Activated naive CD8-positive, alpha-beta T cell (primary cell): Measurements from ENCODE around the gene XRCC1.
"Not testable (repeated sequence)": the region's sequence is repeated elsewhere in the genome, so short reads cannot be mapped to it uniquely, and the experiment has no call there.

Experiments
- H3K27ac Mint-ChIP-seq: one replicate; pipeline ENCODE4 v1.8.0; 2021; ENCODE audit warnings: mixed read lengths
- H3K27me3 Mint-ChIP-seq: one replicate; pipeline ENCODE4 v1.8.0; 2021; ENCODE audit warnings: mixed read lengths
- H3K36me3 Mint-ChIP-seq: one replicate; pipeline ENCODE4 v1.8.0; 2021; ENCODE audit warnings: mixed read lengths
- H3K4me1 Mint-ChIP-seq: one replicate; pipeline ENCODE4 v1.8.0; 2021; ENCODE audit warnings: low read depth, mixed read lengths
- H3K4me3 Mint-ChIP-seq: one replicate; pipeline ENCODE4 v1.8.0; 2021; ENCODE audit warnings: mild to moderate bottlenecking, mixed read lengths
- H3K9me3 Mint-ChIP-seq: one replicate; pipeline ENCODE4 v1.8.0; 2021; ENCODE audit warnings: low read depth, mixed read lengths

The XRCC1 gene

DNA sequence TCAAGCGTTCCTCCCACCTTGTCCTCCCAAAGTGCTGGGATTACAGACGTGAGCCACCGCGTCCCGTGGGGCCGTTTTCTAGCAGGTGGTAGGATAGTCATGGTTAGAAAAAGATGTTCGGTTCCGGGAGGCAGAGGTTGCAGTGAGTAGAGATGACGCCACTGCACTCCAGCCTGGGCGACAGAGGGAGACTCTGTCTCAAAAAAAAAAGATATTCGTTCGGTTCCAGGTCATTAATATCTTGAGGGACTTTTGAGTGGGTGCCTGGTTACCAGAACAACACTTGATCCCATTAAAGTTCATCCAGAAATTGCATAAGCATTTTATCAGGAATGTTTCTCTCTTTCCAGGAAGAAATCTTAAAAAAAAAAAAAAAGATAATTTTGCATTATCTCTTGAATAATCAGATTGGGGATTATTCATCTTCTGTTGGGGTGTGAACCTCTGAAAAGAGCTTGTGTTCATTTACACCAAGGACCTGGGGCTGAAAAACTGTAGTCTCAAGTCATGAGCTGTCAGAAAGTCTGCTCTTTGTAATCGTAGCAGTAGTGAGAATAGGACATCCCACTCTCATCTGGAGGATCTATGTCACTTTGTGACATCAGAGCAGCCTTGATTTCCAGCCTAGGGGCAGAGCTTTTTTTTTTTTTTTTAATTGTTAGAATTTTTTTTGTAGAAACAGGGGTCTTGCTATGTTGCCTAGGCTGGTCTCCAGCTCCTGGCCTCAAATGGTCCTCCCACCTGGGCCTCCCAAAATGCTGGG lies 47.3 kb downstream of the XRCC1 start:
- no peak overlapping the region for H3K27ac Mint-ChIP-seq
- peaks cover 31% of the 10 kb centered on the region for H3K4me1 Mint-ChIP-seq
- H3K9me3 Mint-ChIP-seq = no peaks in the 10 kb centered on the region
- H3K36me3 Mint-ChIP-seq = no peaks in the 10 kb centered on the region
- H3K4me3 Mint-ChIP-seq = peak overlapping the region; percentile 51
- no peaks in the 10 kb centered on the region for H3K27me3 Mint-ChIP-seq

DNA sequence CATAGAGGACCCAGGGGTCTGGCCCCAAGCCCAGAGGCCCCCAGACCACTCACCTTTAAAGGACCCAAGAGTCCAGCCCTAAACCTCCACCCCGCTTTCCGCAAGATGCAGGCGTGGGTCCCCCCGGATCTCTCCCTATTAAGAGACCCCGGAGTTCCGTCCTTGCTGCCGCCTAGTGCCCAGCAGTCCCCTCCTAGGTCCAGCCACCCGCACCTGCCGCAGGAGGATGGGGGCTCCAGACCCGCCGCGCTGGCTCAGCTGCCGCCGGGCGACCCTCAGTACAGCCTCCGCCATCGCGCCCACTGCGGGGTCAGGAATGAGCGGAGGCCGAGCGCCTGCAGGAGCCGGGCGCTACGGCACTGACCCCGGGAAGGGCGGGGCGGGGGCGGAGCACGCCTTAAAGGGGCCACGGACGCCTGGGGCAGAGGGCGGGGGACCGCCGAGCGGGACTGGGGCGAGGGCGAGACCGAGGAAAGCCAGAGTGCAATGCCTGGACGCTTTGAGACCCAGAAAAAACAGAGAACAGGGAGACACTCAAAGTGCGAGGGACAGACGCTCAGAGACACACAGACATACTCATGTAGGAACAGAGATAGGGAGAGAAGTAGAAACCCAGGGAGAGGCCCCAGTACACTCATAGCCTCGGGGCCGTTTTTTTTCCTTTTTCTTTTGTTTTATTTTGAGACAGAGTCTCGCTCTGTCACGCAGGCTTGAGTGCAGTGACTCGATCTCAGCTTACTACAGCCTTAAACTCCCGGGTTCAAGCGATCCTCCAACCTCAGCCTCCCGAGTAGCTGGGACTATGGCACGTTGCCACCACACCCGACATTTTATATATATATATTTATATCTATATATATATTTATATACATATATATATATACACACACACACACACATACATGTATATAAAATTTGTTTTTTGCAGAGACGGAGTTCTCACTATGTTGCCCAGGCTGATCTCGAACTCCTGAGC lies 48.2 kb downstream of the XRCC1 start, which contains the start of gene ETHE1:
ETHE1 (minus strand) TSS at position 318 of the 976 bp plus-strand sequence; CDS start at position 294, 24 bp downstream.
- Mint-ChIP-seq H3K27me3 (no peaks in the 10 kb centered on the region), H3K36me3 (no peaks in the 10 kb centered on the region), H3K27ac (peak within 1 kb of the TSS; percentile 97), H3K4me3 (peak within 1 kb of the TSS; percentile 82), H3K4me1 (peaks cover 26% of the 10 kb centered on the region), H3K9me3 (no peaks in the 10 kb centered on the region)

DNA sequence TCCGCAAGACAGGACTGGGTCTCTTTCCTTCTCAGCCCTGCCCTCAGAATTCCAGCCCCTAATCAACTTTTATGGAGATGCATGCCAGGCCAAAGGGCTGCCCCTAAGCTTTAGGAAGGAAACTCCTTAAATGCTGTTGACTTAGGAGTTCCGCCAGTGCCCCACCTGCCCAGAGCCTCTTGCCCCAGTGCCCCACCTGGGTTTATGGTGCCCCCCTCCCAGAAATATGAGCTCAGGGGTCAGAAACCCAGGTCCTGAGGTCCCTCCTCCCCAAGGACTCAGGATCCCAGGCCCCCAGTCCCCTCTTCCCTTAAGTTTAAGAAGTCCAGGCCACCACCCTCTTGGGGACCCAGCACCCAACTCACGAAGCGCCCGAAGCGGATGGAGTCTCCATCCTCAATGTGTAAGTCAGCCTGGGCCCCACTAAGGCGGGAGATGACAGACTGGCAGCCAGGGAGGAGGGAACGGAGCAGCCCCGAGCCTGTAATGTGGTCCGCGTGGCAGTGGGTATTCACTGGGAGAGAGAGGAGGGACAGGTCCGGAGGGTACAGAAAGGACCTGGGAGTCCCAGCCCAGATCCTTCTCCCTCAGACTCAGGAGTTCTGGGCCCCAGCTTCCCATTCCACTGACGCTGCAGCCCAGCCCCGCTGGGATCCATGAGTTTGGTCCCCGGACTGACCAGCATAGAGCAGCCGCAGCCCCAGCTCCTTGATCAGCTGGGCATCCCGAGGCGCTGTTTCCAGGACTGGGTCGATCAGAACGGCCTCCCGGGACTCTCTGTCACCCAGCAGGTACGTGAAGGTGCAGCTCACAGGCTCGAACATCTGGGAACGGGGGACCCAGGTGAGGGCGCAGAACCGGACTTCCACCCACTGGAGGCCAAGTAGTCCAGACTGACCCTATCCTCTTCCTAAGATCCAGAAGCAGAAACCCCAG lies 49.2 kb downstream of the XRCC1 start:
- peak overlapping the region; percentile 82 for H3K4me3 Mint-ChIP-seq
- H3K27ac Mint-ChIP-seq = peak overlapping the region; percentile 97
- no peaks in the 10 kb centered on the region for H3K9me3 Mint-ChIP-seq
- H3K36me3 Mint-ChIP-seq = no peaks in the 10 kb centered on the region
- no peaks in the 10 kb centered on the region for H3K27me3 Mint-ChIP-seq
- peaks cover 26% of the 10 kb centered on the region for H3K4me1 Mint-ChIP-seq

DNA sequence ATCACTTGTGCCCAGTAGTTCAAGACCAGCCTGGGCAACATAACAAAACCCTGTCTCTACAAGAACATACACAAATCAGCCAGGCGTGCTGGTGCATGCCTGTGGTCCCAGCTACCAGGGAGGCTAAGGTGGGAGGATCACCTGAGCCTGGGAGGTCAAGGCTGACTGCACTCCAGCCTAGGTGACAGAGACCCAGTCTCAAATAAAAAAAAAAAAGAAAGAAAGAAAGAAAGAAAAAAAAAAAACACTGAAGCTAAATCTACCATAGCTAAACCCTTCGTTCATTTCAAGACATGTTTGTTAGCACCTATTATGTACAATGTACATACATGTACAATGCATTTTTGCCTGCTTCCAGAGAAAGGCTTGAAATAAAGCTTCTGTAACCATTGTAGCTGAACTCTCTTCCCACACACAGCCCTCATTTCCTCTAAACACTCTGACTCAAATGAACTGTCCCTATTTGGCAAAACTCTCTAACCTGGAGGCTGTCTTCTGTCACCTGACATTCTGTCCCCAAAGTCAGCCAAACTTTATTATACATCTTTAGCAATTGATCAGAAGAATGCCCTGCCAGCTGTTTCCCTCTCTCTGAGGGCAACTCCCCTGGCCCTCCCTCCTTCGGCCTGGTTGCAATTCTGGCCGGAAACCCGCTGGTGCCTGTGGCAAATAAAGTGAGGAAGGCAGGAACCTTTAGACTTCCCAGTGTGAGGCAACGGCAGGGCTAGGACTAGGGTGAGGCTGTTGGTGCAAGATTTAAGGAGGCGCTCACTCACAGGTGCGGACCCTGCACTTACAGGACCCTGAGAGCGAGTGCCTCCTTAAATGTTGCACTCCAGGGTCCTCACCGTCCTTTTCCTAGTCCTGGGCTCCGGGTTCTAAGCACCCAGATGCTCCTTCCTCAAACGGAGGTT lies 50.1 kb downstream of the XRCC1 start:
- H3K4me1 Mint-ChIP-seq = peaks cover 26% of the 10 kb centered on the region
- no peaks in the 10 kb centered on the region for H3K36me3 Mint-ChIP-seq
- H3K9me3 Mint-ChIP-seq = no peaks in the 10 kb centered on the region
- peak overlapping the region; percentile 97 for H3K27ac Mint-ChIP-seq
- no peaks in the 10 kb centered on the region for H3K27me3 Mint-ChIP-seq
- peak overlapping the region; percentile 82 for H3K4me3 Mint-ChIP-seq

DNA sequence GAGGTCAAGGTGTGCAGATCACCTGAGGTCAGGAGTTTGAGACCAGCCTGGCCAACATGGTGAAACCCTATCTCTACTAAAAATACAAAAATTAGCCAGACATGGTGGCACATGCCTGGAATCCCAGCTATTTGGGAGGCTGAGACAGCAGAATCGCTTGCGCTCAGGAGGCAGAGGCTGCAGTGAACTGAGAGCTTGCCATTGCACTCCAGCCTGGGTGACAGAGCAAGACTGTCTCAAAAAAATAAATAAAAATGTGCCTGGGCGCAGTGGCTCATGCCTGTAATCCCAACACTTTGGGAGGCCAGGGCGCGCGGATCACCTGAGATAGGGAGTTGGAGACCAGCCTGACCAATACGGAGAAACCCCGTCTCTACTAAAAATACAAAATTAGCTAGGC lies 51.6 kb downstream of the XRCC1 start:
- not testable (repeated sequence) for H3K36me3 Mint-ChIP-seq, H3K9me3 Mint-ChIP-seq, H3K4me3 Mint-ChIP-seq, H3K27ac Mint-ChIP-seq, H3K27me3 Mint-ChIP-seq
- H3K4me1 Mint-ChIP-seq = peaks cover 32% of the 10 kb centered on the region

DNA sequence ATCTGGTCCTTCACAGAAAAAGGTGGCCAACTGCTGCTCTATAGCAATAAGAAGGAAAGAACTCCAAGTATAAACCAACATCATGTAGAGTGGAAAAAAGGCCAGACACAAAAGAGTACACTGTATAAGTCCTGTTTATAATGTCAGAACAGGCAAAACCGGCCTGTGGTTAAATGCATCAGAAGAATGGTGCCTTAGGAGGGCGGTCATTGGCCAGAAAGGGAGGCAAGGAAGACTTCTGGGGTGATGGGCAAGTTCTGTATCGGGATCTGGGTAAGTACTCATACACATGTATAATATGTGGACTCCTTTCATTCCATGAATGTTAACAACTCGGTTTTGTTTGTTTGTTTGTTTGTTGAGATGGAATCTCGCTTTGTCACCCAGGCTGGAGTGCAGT lies 52.4 kb downstream of the XRCC1 start:
- no peaks in the 10 kb centered on the region for H3K9me3 Mint-ChIP-seq
- H3K4me1 Mint-ChIP-seq = peaks cover 31% of the 10 kb centered on the region
- H3K27me3 Mint-ChIP-seq = no peaks in the 10 kb centered on the region
- peaks cover 4% of the 10 kb centered on the region for H3K36me3 Mint-ChIP-seq
- no peak overlapping the region for H3K4me3 Mint-ChIP-seq
- peak overlapping the region; percentile 85 for H3K27ac Mint-ChIP-seq

DNA sequence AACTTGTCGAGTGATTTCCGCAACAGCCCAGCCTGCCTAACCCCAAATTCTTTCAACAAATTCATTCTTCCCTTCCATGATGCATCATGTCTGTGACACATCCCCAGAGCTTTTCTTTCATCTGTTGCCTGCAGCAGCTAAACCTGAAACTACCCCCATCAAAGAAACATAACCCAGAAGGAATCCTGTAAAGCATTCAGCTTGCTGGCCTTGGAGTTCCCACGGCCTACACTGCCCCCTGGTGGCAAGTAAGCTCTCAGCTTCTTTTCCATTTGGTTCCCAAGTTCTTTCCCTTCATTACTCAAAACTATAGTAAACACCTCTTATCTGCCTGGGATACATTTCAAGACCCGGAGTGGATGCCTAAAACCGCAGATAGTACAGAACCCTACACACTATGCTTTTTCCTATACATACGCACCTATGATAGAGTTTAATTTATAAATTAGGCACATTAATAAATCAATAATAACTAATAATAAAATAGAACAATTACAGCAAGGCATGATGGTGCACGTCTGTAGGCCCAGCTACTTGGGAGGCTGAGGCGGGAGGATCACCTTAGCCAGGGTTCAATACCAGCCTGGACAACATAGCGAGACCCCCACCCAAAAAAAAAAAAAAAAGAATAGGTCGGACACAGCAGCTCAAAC lies 55.8 kb downstream of the XRCC1 start:
- Mint-ChIP-seq H3K4me1 (peaks cover 19% of the 10 kb centered on the region), H3K4me3 (peak overlapping the region; percentile 49), H3K36me3 (peaks cover 4% of the 10 kb centered on the region), H3K27ac (peak overlapping the region; percentile 51), H3K9me3 (no peaks in the 10 kb centered on the region), H3K27me3 (no peaks in the 10 kb centered on the region)

DNA sequence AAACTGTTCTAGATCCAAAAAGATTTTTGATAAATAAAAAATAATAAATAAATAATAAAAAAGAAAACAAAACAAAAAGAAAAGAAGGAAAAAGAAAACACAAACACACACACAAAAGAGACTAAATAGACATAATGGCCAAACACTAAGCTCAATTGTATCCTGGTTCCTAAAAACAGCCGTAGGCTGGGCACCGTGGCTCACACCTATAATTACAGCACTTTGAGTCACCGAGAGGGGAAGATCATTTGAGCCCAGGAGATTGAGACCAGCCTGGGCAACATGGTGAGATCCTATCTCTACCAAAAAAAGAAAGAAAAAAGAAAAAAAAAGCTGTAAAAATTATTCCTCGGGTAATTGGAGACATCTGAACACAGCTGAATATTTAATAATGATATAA lies 57.3 kb downstream of the XRCC1 start:
- Mint-ChIP-seq H3K27ac (no peak overlapping the region), H3K9me3 (no peaks in the 10 kb centered on the region), H3K4me3 (no peak overlapping the region), H3K36me3 (peaks cover 4% of the 10 kb centered on the region), H3K27me3 (no peaks in the 10 kb centered on the region), H3K4me1 (peaks cover 14% of the 10 kb centered on the region)

DNA sequence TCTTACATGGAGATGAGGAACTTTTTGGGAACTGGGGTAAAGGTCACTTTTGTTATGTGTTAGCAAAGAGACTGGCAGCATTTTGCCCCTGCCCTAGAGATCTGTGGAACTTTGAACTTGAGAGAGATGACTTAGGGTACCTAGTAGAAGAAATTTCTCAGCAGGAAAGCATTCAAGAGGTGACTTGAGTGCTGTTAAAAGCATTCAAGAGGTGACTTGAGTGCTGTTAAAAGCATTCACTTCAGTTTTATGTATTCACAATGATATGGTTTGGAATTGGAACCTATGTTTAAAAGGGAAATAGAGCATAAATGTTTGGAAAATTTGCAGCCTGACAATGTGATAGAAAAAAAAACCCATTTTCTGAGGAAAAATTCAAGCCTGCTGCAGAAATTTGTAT lies 62.9 kb downstream of the XRCC1 start:
- H3K36me3 Mint-ChIP-seq, H3K27ac Mint-ChIP-seq, H3K4me3 Mint-ChIP-seq, H3K27me3 Mint-ChIP-seq, H3K9me3 Mint-ChIP-seq, H3K4me1 Mint-ChIP-seq: not testable (repeated sequence)

DNA sequence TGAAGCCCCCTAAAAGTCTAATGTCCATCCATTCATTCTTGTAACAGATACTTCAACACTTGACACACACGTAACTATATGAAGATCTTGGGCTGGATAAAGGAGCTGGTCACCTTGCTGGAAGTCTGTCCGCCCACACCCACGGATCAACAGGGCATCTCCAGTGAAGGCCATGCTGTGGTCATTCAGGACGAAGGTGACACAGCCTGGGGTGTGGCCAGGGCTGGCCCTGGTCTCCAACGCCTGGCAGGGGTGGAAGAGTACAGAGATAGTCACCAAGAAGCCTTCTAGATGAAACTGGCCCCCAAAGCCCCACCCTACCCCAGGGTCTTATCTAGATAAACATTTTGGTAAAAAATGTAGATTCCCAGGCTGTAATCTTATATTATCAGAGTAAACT lies 64.0 kb downstream of the XRCC1 start:
- Mint-ChIP-seq H3K4me1 (peaks cover 4% of the 10 kb centered on the region), H3K9me3 (no peaks in the 10 kb centered on the region), H3K27ac (no peak overlapping the region), H3K36me3 (no peaks in the 10 kb centered on the region), H3K4me3 (no peak overlapping the region), H3K27me3 (no peaks in the 10 kb centered on the region)

DNA sequence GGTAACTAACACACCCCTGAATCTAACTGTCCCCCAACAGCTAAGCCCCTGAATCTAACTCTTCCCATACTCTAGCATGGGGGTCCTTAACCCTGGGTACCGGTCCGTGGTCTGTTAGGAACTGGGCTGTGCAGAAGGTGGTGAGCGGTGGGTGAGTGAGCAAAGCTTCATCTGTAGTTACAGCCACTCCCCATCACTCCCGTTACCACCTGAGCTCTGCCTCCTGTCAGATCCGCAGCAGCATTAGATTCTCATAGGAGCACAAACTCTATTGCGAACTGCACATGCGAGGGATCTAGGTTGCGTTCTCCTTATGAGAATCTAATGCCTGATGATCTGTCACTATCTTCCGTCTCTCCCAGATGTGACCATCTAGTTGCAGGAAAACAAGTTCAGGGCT lies 64.6 kb downstream of the XRCC1 start:
- H3K4me3 Mint-ChIP-seq = no peak overlapping the region
- H3K36me3 Mint-ChIP-seq = no peaks in the 10 kb centered on the region
- no peak overlapping the region for H3K27ac Mint-ChIP-seq
- no peaks in the 10 kb centered on the region for H3K9me3 Mint-ChIP-seq
- peaks cover 5% of the 10 kb centered on the region for H3K4me1 Mint-ChIP-seq
- H3K27me3 Mint-ChIP-seq = no peaks in the 10 kb centered on the region

DNA sequence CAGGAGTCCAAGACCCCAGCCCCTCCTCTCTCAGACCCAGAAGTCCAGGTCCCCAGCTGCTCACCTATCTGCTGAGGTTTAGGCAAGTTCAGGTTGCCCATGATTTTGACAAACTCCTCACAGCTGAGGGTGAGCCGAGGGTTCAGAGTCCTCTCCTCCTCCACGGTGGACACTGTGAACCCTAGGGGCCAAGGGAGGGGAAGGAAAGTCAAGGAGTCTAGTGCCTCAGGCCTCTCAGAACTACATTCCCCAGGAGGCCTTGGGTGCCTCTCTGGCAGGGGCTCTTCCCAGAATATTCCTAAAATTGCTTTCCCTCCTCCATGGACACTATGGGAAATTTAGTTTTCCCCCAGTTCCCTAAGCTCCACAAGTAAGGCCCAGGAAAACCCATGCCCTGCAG lies 67.4 kb downstream of the XRCC1 start:
- Mint-ChIP-seq H3K27ac (peak overlapping the region; percentile 54), H3K36me3 (peaks cover 2% of the 10 kb centered on the region), H3K9me3 (no peaks in the 10 kb centered on the region), H3K27me3 (no peaks in the 10 kb centered on the region), H3K4me1 (peaks cover 18% of the 10 kb centered on the region), H3K4me3 (no peak overlapping the region)

DNA sequence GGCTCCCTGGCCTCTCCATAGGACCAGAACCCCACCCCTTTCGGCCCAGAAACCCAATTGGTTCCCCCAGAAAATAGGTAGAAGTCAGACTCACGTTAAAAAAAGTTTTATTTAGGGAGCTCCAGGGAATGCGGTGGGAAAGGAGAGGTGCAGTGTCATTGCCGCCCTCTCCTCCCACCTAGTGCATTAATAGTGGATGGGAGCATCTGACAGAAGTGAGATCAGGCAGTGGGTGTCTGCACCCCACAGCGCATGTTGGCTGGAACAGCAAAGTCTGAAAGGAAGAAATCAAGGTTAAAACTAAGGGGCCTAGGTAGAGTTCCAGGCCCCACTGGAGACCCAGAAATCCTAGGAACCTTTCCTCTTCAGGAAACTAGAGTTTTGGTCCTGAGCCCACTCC lies 68.7 kb downstream of the XRCC1 start:
- Mint-ChIP-seq H3K4me3 (no peak overlapping the region), H3K27ac (no peak overlapping the region)

More for the DNA sequence above, 68.7 kb downstream of the XRCC1 start:
- Mint-ChIP-seq H3K9me3 (no peaks in the 10 kb centered on the region), H3K36me3 (peaks cover 3% of the 10 kb centered on the region), H3K4me1 (peaks cover 27% of the 10 kb centered on the region), H3K27me3 (no peaks in the 10 kb centered on the region)
